ENCODE results near the gene FAM161A. TPM values are rescaled to one million over a fixed set of nuclear protein-coding genes. Genes with fewer than 3 reads are reported as not detected.

FAM161A gene
- total RNA-seq, 2 donors from 2014 or later, result 15.1 to 19.0 TPM

DNA sequence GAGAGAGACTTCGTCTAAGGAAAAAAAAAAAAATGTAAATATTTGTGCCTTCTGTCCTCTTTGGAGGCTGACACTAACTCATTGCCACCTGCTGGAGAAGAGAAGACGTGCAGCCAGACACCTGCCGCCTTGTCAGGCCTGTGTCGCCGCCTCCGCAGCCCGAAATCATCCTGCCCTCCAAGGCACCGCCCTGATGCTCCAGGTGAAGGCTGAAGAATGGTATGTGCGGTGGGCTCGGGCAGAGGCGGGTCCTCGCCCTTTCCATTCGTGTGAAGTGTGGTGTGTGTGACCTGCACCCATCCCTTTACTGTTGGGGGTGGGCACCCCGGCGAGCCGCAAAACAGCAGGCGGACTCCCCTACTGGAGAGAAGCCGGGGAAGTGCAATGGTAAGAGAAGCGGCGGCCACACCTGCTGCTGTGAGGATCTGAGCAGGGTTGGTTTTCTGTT, 60.4 kb downstream of the FAM161A start:
- Mint-ChIP-seq H3K36me3 (ENCODE audit: low read depth) (no peaks in the 10 kb centered on the region), H3K4me3 (peak overlapping the region; percentile 51), H3K27ac (no peak overlapping the region), H3K27me3 (ENCODE audit: insufficient read depth) (peaks cover 46% of the 10 kb centered on the region), H3K4me1 (peaks cover 9% of the 10 kb centered on the region), H3K9me3 (no peaks in the 10 kb centered on the region)
- DNase-seq, result peak; percentile 96
- WGBS, 2 experiments (ENCODE audit: insufficient coverage in 1 of 2, insufficient read length in 1 of 2), result 17 to 35% methylated on average over 4 to 20 of the region's 20 CpGs
- Histone ChIP-seq H3K4me1 (ENCODE audit: control insufficient read depth, insufficient read depth, low read length) (no peaks in the 10 kb centered on the region), H3K27ac (ENCODE audit: low read depth, low read length) (no peak overlapping the region), H3K36me3 (ENCODE audit: control insufficient read depth, insufficient read depth, low read length) (no peaks in the 10 kb centered on the region), H3K9ac (ENCODE audit: extremely low read depth, low read length, poor library complexity, severe bottlenecking) (no peak overlapping the region), H3K4me3 (ENCODE audit: low read length) (no peak overlapping the region), H3K27me3 (ENCODE audit: control insufficient read depth, insufficient read depth, low read length, poor library complexity, severe bottlenecking) (peaks cover 22% of the 10 kb centered on the region), H3K9me3 (ENCODE audit: control insufficient read depth, low read length) (peaks cover 3% of the 10 kb centered on the region)
- TF ChIP-seq, protein P1, sequence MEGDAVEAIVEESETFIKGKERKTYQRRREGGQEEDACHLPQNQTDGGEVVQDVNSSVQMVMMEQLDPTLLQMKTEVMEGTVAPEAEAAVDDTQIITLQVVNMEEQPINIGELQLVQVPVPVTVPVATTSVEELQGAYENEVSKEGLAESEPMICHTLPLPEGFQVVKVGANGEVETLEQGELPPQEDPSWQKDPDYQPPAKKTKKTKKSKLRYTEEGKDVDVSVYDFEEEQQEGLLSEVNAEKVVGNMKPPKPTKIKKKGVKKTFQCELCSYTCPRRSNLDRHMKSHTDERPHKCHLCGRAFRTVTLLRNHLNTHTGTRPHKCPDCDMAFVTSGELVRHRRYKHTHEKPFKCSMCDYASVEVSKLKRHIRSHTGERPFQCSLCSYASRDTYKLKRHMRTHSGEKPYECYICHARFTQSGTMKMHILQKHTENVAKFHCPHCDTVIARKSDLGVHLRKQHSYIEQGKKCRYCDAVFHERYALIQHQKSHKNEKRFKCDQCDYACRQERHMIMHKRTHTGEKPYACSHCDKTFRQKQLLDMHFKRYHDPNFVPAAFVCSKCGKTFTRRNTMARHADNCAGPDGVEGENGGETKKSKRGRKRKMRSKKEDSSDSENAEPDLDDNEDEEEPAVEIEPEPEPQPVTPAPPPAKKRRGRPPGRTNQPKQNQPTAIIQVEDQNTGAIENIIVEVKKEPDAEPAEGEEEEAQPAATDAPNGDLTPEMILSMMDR (conservative IDR thresholded peaks at IDR 0.05), result peak; percentile 87

DNA sequence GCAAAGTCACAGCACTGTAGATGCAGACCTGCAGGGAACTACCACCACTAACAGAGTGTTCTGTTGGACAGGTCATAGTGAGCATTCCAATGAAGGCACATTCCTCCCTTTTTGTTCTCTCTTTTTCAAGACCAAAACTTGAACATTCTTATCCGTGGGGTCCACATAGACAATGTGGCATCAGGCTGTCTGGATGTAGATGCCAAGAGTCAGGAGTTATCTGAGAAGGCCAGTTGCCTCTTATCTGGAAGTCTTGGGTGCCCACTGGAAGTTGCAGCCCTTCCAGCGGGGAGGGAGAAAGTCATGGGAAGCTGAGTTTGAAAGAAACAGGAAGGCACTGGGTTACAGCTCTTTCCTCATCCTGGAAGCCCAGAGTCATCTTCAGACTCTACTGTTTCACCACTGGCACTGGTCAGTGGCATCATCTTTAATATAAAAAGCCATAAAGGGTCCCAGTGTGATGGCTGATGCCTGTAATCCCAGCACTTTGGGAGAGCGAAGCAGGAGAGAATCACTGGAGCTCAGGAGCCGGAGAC, 61.4 kb downstream of the FAM161A start:
- Histone ChIP-seq H3K4me1 (ENCODE audit: control insufficient read depth, insufficient read depth, low read length) (no peaks in the 10 kb centered on the region), H3K27me3 (ENCODE audit: control insufficient read depth, insufficient read depth, low read length, poor library complexity, severe bottlenecking) (peaks cover 22% of the 10 kb centered on the region), H3K4me3 (ENCODE audit: low read length) (no peak overlapping the region), H3K27ac (ENCODE audit: low read depth, low read length) (no peak overlapping the region), H3K36me3 (ENCODE audit: control insufficient read depth, insufficient read depth, low read length) (no peaks in the 10 kb centered on the region), H3K9ac (ENCODE audit: extremely low read depth, low read length, poor library complexity, severe bottlenecking) (no peak overlapping the region), H3K9me3 (ENCODE audit: control insufficient read depth, low read length) (no peaks in the 10 kb centered on the region)
- no peak overlapping the region for H3K4me3 Mint-ChIP-seq
- WGBS, 2 experiments (ENCODE audit: insufficient coverage in 1 of 2, insufficient read length in 1 of 2), result 93% methylated on average over 3 to 4 of the region's 4 CpGs
- H3K27ac Mint-ChIP-seq, result no peak overlapping the region
- H3K4me1 Mint-ChIP-seq, result peaks cover 18% of the 10 kb centered on the region
- H3K9me3 Mint-ChIP-seq, result no peaks in the 10 kb centered on the region
- H3K27me3 Mint-ChIP-seq (ENCODE audit: insufficient read depth), result peaks cover 44% of the 10 kb centered on the region
- DNase-seq, result peak; percentile 30
- no peaks in the 10 kb centered on the region for H3K36me3 Mint-ChIP-seq (ENCODE audit: low read depth)
- TF ChIP-seq, protein P1 (conservative IDR thresholded peaks at IDR 0.05), result no peak

DNA sequence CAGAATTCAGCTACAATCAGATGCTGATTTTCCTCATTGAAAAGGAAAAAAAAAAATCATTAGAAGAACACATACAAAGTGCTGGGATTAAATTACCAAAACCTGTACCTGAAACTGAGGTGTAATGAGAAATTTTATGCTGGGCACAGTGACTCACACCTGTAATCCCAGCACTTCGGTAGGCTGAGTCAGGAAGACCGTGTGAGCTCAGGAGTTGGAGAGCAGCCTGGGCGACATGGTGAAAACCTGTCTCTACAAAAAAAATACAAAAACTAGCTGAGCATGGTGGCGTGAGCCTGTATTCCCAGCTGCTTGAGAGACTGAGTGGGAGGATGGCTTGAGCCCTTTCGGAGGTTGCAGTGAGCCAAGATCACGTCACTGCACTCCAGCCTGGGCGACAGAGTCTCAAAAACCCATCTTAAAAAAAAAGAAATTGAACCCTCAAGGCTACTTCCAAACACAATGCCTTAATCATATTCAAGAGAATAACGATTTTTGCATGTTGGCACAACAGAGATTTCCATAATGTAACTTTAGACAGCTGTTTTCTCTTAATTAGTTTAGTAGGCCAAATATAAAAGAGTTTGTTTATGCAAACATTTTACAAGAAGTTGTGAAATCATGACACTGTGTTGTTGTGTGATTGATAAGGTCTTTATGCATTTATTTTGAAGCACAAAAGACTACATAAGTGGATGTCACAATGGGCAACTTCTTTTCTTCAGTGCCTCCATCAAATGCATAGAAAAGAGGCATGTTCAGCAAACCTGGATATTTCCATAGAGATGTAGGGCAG, 63.9 kb downstream of the FAM161A start:
- H3K9ac ChIP-seq (ENCODE audit: extremely low read depth, low read length, poor library complexity, severe bottlenecking), result no peak overlapping the region
- no peak overlapping the region for H3K4me3 ChIP-seq (ENCODE audit: low read length)
- H3K27ac Mint-ChIP-seq, result no peak overlapping the region
- TF ChIP-seq, protein P1 (conservative IDR thresholded peaks at IDR 0.05), result no peak
- H3K4me3 Mint-ChIP-seq, result no peak overlapping the region
- peaks cover 18% of the 10 kb centered on the region for H3K4me1 Mint-ChIP-seq
- H3K27me3 Mint-ChIP-seq (ENCODE audit: insufficient read depth), result peaks cover 37% of the 10 kb centered on the region
- no peaks in the 10 kb centered on the region for H3K4me1 ChIP-seq (ENCODE audit: control insufficient read depth, insufficient read depth, low read length)
- peak; percentile 31 for DNase-seq
- H3K27me3 ChIP-seq (ENCODE audit: control insufficient read depth, insufficient read depth, low read length, poor library complexity, severe bottlenecking), result peaks cover 16% of the 10 kb centered on the region
- H3K27ac ChIP-seq (ENCODE audit: low read depth, low read length), result no peak overlapping the region
- no peaks in the 10 kb centered on the region for H3K9me3 ChIP-seq (ENCODE audit: control insufficient read depth, low read length)
- H3K9me3 Mint-ChIP-seq, result no peaks in the 10 kb centered on the region
- no peaks in the 10 kb centered on the region for H3K36me3 Mint-ChIP-seq (ENCODE audit: low read depth)
- no peaks in the 10 kb centered on the region for H3K36me3 ChIP-seq (ENCODE audit: control insufficient read depth, insufficient read depth, low read length)
- WGBS, 2 experiments (ENCODE audit: insufficient coverage in 1 of 2, insufficient read length in 1 of 2), result 90 to 94% methylated on average over 3 to 8 of the region's 8 CpGs

Measured in endodermal cell (in vitro differentiated cells).